Nephron progenitor cell (in vitro differentiated cells): ENCODE measurements around the gene ABCF1.
"Not testable (repeated sequence)": the region's sequence is repeated elsewhere in the genome, so short reads cannot be mapped to it uniquely, and the experiment has no call there.

Source experiments
- DNase-seq: peaks from one replicate; pipeline ENCODE4 v3.0.0; 2021
- H3K27ac Mint-ChIP-seq: 2 replicates; pipeline ENCODE4 v1.8.0; 2021; ENCODE audit warnings: mild to moderate bottlenecking, moderate library complexity, mixed read lengths
- H3K27me3 Mint-ChIP-seq: 2 replicates; pipeline ENCODE4 v1.8.0; 2021; ENCODE audit warnings: mild to moderate bottlenecking, low read depth, mixed read lengths; ENCODE audit not compliant: poor library complexity
- H3K36me3 Mint-ChIP-seq: 2 replicates; pipeline ENCODE4 v1.8.0; 2021; ENCODE audit warnings: low read depth, mixed read lengths
- H3K4me1 Mint-ChIP-seq: 2 replicates; pipeline ENCODE4 v1.8.0; 2021; ENCODE audit warnings: mixed read lengths
- H3K4me3 Mint-ChIP-seq: 2 replicates; pipeline ENCODE4 v1.8.0; 2021; ENCODE audit warnings: mild to moderate bottlenecking, moderate library complexity, mixed read lengths
- H3K9me3 Mint-ChIP-seq: 2 replicates; pipeline ENCODE4 v1.8.0; 2021; ENCODE audit warnings: mild to moderate bottlenecking, moderate library complexity, mixed read lengths
- CTCF ChIP-seq: fragments of 200-600 bp; sonication (generic); IDR thresholded peaks from 2 replicates; pipeline ENCODE4 v1.5.0; 2021; ENCODE audit warnings: antibody characterized with exemption

The ABCF1 gene

GRCh38 chr6:30591008-30591407, 19.8 kb downstream of the ABCF1 start:
- Mint-ChIP-seq H3K9me3 (no peaks in the 10 kb centered on the region), H3K4me1 (no peaks in the 10 kb centered on the region), H3K4me3 (no peak overlapping the region), H3K27ac (no peak overlapping the region), H3K36me3 (peaks cover 68% of the 10 kb centered on the region), H3K27me3 (peaks cover 2% of the 10 kb centered on the region)
- TF ChIP-seq CTCF: no peak
- no peak for DNase-seq

GRCh38 chr6:30592287-30592686, 21.0 kb downstream of the ABCF1 start:
- peaks cover 64% of the 10 kb centered on the region for H3K36me3 Mint-ChIP-seq
- no peaks in the 10 kb centered on the region for H3K9me3 Mint-ChIP-seq
- H3K27me3 Mint-ChIP-seq: peaks cover 3% of the 10 kb centered on the region
- peaks cover 3% of the 10 kb centered on the region for H3K4me1 Mint-ChIP-seq
- DNase-seq: no peak
- no peak overlapping the region for H3K4me3 Mint-ChIP-seq
- peak overlapping the region; percentile 80 for H3K27ac Mint-ChIP-seq
- TF ChIP-seq CTCF: no peak

GRCh38 chr6:30597315-30598144, 26.3 kb downstream of the ABCF1 start:
- H3K4me3 Mint-ChIP-seq, H3K4me1 Mint-ChIP-seq, H3K27ac Mint-ChIP-seq, H3K27me3 Mint-ChIP-seq, H3K9me3 Mint-ChIP-seq: not testable (repeated sequence)
- peak; percentile 84 for DNase-seq
- TF ChIP-seq CTCF: peak; percentile 69
- H3K36me3 Mint-ChIP-seq: peaks cover 42% of the 10 kb centered on the region

GRCh38 chr6:30598912-30599624, 27.8 kb downstream of the ABCF1 start:
- Mint-ChIP-seq H3K36me3 (peaks cover 53% of the 10 kb centered on the region), H3K27ac (peak overlapping the region; percentile 97), H3K9me3 (no peaks in the 10 kb centered on the region), H3K4me3 (no peak overlapping the region), H3K4me1 (peaks cover 5% of the 10 kb centered on the region), H3K27me3 (peaks cover 3% of the 10 kb centered on the region)
- no peak for TF ChIP-seq CTCF
- no peak for DNase-seq

- Mint-ChIP-seq H3K36me3 (peaks cover 56% of the 10 kb centered on the region), H3K4me1 (peaks cover 5% of the 10 kb centered on the region), H3K4me3 (no peak overlapping the region), H3K27ac (peak overlapping the region; percentile 97), H3K27me3 (peaks cover 3% of the 10 kb centered on the region), H3K9me3 (no peaks in the 10 kb centered on the region)
- DNase-seq: no peak
- TF ChIP-seq CTCF: no peak
Measured at GRCh38 chr6:30599625-30600324, 28.5 kb downstream of the ABCF1 start.
